PC-3 (cell line): ENCODE data around the gene RGS17. TPM values are rescaled to one million over a fixed set of nuclear protein-coding genes. Genes with fewer than 3 reads are reported as not detected.

Source experiments
- ATAC-seq: fragments of 200-7000 bp; cut with Tn5 transposase; 2 replicates; pipeline ENCODE4 v1.9.1; 2020; ENCODE audit warnings: mild to moderate bottlenecking, moderate library complexity
- BruUV-seq: library from RNA; stranded (reverse); fragments of 400-500 nt; replicated peaks from 2 replicates; lab custom pipeline; 2021; lab: Mats Ljungman, UMichigan
- CTCF ChIA-PET: fragments of 300-600 bp; sonication (Branson Sonifier 250); formaldehyde crosslinking; loops from one replicate; lab custom pipeline; 2022; ENCODE audit warnings: antibody characterized with exemption; lab: Charles Lee
- POLR2A ChIA-PET: fragments of 300-600 bp; sonication (Branson Sonifier 250); formaldehyde crosslinking; loops from one replicate; lab custom pipeline; 2022; ENCODE audit warnings: antibody characterized with exemption; ENCODE audit not compliant: unreplicated experiment; lab: Charles Lee
- DNase-seq: peaks from one replicate; pipeline ENCODE4 v3.0.0-alpha.2; 2015
- H2AFZ ChIP-seq: fragments of 300-600 bp; sonication (generic); 2 replicates; pipeline ENCODE4 v1.6.0; 2016; ENCODE audit warnings: antibody characterized with exemption, low read length
- H3F3A ChIP-seq: fragments of 300-600 bp; sonication (generic); one replicate; pipeline ENCODE4 v1.6.0; 2017; ENCODE audit warnings: antibody characterized with exemption, low read length, control low read depth, mild to moderate bottlenecking; ENCODE audit not compliant: unreplicated experiment
- H3K27ac ChIP-seq: fragments of 300-600 bp; sonication (generic); 2 replicates; pipeline ENCODE4 v1.5.1; 2016; ENCODE audit warnings: mild to moderate bottlenecking, low read length
- H3K27me3 ChIP-seq: fragments of 300-600 bp; sonication (generic); 2 replicates; pipeline ENCODE4 v1.6.1; 2016; ENCODE audit warnings: low read length, mixed read lengths
- H3K36me3 ChIP-seq: fragments of 300-600 bp; sonication (generic); 2 replicates; pipeline ENCODE4 v1.6.1; 2016; ENCODE audit warnings: low read depth, mixed run types, low read length, mixed read lengths
- H3K4me1 ChIP-seq: fragments of 300-600 bp; sonication (generic); 2 replicates; pipeline ENCODE4 v1.5.1; 2016; ENCODE audit warnings: low read length; ENCODE audit not compliant: insufficient read depth
- H3K4me2 ChIP-seq: fragments of 300-600 bp; sonication (generic); 2 replicates; pipeline ENCODE4 v1.6.0; 2016; ENCODE audit warnings: low read length
- H3K4me3 ChIP-seq: fragments of 300-600 bp; sonication (generic); 2 replicates; pipeline ENCODE4 v1.5.1; 2016; ENCODE audit warnings: mild to moderate bottlenecking, low read length, mixed read lengths
- H3K79me2 ChIP-seq: fragments of 300-600 bp; sonication (generic); 2 replicates; pipeline ENCODE4 v1.6.1; 2017; ENCODE audit warnings: low read length, mixed read lengths
- H3K9ac ChIP-seq: fragments of 300-600 bp; sonication (generic); 2 replicates; pipeline ENCODE4 v1.6.0; 2016; ENCODE audit warnings: mild to moderate bottlenecking, low read length
- H3K9me2 ChIP-seq: fragments of 300-600 bp; sonication (generic); replicated peaks from 2 replicates; pipeline ENCODE4 v1.6.1; 2016; ENCODE audit warnings: mixed run types, low read length, mixed read lengths
- H3K9me3 ChIP-seq: fragments of 300-600 bp; sonication (generic); 2 replicates; pipeline ENCODE4 v1.6.1; 2016; ENCODE audit warnings: low read length, mixed read lengths
- H4K20me1 ChIP-seq: fragments of 300-600 bp; sonication (generic); 2 replicates; pipeline ENCODE4 v1.6.1; 2016; ENCODE audit warnings: low read length, mixed read lengths
- EZH2 ChIP-seq: fragments of 300-600 bp; sonication (generic); IDR thresholded peaks from one replicate; pipeline ENCODE4 v1.6.1; 2017; ENCODE audit warnings: antibody characterized with exemption, mild to moderate bottlenecking, low read length; ENCODE audit not compliant: unreplicated experiment
- EZH2phosphoT487 ChIP-seq: fragments of 300-600 bp; sonication (generic); IDR thresholded peaks from 2 replicates; pipeline ENCODE4 v1.6.1; 2018; ENCODE audit warnings: mild to moderate bottlenecking, antibody characterized with exemption, low read length, borderline replicate concordance
- intact Hi-C: fragments of 100-400 bp; cut with micrococcal nuclease; formaldehyde crosslinking; loops from 2 replicates; pipeline ENCODE4 v1.9.0; 2023
- total RNA-seq: library from RNA; depleted of rRNA; stranded (reverse); fragments of >200 nt; gene quantifications from 2 replicates; pipeline ENCODE4 v1.2.3, GENCODE V29; 2014
- TF ChIP-seq, protein P1 (sequence below): fragments of 300-600 bp; sonication (generic); conservative IDR thresholded peaks from 2 replicates; pipeline ENCODE4 v1.5.1; 2017; ENCODE audit warnings: antibody characterized with exemption, low read depth, mild to moderate bottlenecking, low read length

Gene RGS17
- total RNA-seq, 1 experiment from 2014 or later: 1.4 TPM

DNA sequence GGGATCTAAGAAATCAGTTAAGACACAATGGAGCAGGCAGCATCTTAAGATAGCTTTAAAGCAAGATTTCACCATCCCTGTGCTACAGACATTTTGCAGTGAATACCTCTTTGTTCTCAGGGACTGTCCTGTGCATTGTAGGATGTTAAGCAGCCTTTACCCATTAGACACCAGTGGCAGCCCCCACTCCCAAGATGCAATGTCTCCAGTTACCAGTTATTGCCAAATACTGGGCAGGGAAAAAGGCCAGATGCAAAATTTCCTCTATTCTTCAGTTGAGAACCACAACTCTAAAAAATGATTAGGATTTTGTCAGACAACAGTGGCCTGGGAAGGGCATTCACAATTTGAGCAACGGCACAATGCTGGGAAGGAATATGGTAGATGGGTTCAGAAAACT, 154.3 kb downstream of the RGS17 start:
- no peak overlapping the region for H3K27ac ChIP-seq
- H2AFZ ChIP-seq: no peak overlapping the region
- H3K36me3 ChIP-seq: peaks cover 57% of the 10 kb centered on the region
- DNase-seq: no peak
- no TSS peak for BruUV-seq
- H3K4me2 ChIP-seq: no peak overlapping the region
- ChIA-PET POLR2A (no interaction called here), CTCF (no interaction called here)
- no peaks in the 10 kb centered on the region for H3F3A ChIP-seq
- H3K9me2 ChIP-seq: no peaks in the 10 kb centered on the region
- no peak overlapping the region for H3K4me3 ChIP-seq
- peaks cover 16% of the 10 kb centered on the region for H3K4me1 ChIP-seq
- H3K27me3 ChIP-seq: no peaks in the 10 kb centered on the region
- TF ChIP-seq EZH2phosphoT487 (no peak), EZH2 (no peak)
- TF ChIP-seq, protein P1, sequence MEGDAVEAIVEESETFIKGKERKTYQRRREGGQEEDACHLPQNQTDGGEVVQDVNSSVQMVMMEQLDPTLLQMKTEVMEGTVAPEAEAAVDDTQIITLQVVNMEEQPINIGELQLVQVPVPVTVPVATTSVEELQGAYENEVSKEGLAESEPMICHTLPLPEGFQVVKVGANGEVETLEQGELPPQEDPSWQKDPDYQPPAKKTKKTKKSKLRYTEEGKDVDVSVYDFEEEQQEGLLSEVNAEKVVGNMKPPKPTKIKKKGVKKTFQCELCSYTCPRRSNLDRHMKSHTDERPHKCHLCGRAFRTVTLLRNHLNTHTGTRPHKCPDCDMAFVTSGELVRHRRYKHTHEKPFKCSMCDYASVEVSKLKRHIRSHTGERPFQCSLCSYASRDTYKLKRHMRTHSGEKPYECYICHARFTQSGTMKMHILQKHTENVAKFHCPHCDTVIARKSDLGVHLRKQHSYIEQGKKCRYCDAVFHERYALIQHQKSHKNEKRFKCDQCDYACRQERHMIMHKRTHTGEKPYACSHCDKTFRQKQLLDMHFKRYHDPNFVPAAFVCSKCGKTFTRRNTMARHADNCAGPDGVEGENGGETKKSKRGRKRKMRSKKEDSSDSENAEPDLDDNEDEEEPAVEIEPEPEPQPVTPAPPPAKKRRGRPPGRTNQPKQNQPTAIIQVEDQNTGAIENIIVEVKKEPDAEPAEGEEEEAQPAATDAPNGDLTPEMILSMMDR: no peak
- intact Hi-C loops: no loop called here
- H3K79me2 ChIP-seq: peaks cover 87% of the 10 kb centered on the region
- H3K9ac ChIP-seq: no peak overlapping the region
- ATAC-seq: no peak
- no peaks in the 10 kb centered on the region for H3K9me3 ChIP-seq
- peaks cover 62% of the 10 kb centered on the region for H4K20me1 ChIP-seq

DNA sequence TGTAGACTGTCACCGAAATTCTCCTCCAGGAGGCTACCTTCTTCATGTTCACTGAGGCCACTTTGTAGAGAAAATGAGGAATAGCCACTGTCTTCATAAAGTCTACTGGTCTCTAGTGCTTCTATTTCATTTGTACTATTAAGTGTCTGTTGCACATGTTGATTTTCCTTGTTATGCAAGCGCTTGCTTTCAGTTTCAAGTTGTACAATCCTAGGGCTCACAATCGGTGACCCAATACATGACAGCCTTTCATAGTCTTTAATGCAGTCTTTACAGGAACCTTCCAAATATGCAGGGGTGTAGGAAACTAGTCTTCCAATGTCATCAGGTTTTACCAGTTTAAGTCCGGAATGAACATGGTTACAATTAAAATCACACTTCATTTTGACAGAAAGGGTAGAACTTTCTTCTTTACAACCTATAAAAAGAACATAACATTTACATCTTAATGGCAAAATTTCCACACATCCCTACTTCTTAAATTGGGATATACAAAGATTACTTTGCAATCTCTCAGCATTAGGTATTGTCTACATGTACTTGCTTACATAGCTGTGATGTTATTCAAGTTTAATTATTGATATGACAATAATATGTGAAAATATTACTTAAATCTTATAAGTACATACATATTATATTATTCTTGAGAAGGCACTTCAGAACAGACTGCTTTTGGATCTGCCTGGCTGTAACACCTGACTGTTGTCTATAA, 155.7 kb downstream of the RGS17 start:
- Histone ChIP-seq H3K9me2 (no peaks in the 10 kb centered on the region), H3K4me1 (peaks cover 15% of the 10 kb centered on the region), H3K4me3 (no peak overlapping the region), H3K4me2 (no peak overlapping the region; the same call in 1 of the 2 replicates), H3K36me3 (peaks cover 66% of the 10 kb centered on the region), H3K27me3 (no peaks in the 10 kb centered on the region), H3F3A (no peaks in the 10 kb centered on the region), H3K79me2 (peaks cover 73% of the 10 kb centered on the region), H3K9me3 (no peaks in the 10 kb centered on the region), H3K9ac (no peak overlapping the region), H2AFZ (no peak overlapping the region), H3K27ac (no peak overlapping the region), H4K20me1 (peaks cover 52% of the 10 kb centered on the region)
- no peak for DNase-seq
- intact Hi-C loops: no loop called here
- TF ChIP-seq EZH2 (no peak), EZH2phosphoT487 (no peak)
- TF ChIP-seq, protein P1: no peak
- ChIA-PET POLR2A (no interaction called here), CTCF (no interaction called here)
- BruUV-seq: no TSS peak
- ATAC-seq: no peak

DNA sequence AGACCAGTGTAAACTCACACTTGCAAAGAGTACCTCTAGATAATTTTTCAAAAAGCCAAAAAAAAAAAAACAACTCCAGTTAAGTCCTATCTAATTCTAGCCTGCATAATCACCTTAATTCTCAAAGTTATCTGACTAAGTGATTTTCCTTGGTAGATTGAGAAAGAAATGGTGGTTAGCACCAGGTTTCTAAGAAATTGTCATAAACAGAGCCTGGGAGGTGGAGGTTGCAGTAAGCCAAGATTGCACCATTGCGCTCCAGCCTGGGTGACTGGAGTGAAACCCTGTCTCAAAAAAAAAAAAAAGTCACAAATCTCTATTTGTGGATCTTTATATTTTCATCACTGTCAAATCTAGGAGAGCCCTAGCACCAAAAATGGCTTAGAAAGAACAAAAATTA, 157.2 kb downstream of the RGS17 start:
- H3K4me2 ChIP-seq: peak overlapping the region; percentile 2; the same call in 1 of the 2 replicates
- H3K9me3 ChIP-seq: no peaks in the 10 kb centered on the region
- BruUV-seq: no TSS peak
- 0 out of 2 replicates have a peak, but pooled peaks cover under 1% of the 10 kb centered on the region for H3K4me1 ChIP-seq
- ATAC-seq: no peak
- no peaks in the 10 kb centered on the region for H3K27me3 ChIP-seq
- H3K79me2 ChIP-seq: peaks cover 58% of the 10 kb centered on the region
- DNase-seq: no peak
- POLR2A ChIA-PET: no interaction called here
- no peak for TF ChIP-seq EZH2phosphoT487
- TF ChIP-seq, protein P1: no peak
- no peak for TF ChIP-seq EZH2
- H4K20me1 ChIP-seq: peaks cover 42% of the 10 kb centered on the region
- peaks cover 66% of the 10 kb centered on the region for H3K36me3 ChIP-seq
- H3K9me2 ChIP-seq: no peaks in the 10 kb centered on the region
- no peak overlapping the region for H3K27ac ChIP-seq
- intact Hi-C loops: no loop called here
- no peaks in the 10 kb centered on the region for H3F3A ChIP-seq
- H3K4me3 ChIP-seq: no peak overlapping the region
- no peak overlapping the region for H3K9ac ChIP-seq
- no peak overlapping the region for H2AFZ ChIP-seq
- CTCF ChIA-PET: no interaction called here
